Dermis microvascular lymphatic vessel endothelial cell (primary cell): Measurements from ENCODE around the gene TOMM20. TPM values are rescaled to one million over a fixed set of nuclear protein-coding genes. Genes with fewer than 3 reads are reported as not detected.
"Not testable (repeated sequence)": the region's sequence is repeated elsewhere in the genome, so short reads cannot be mapped to it uniquely, and the experiment has no call there.

ENCODE experiments used
- DNase-seq, 2 donors: peaks; one replicate each; pipeline versions ENCODE4 v3.0.0 to v3.0.0-alpha.2; 2010; ENCODE audit warnings: low read depth in 2 of 2
- total RNA-seq: library from RNA; depleted of rRNA; stranded (reverse); fragments of >200 nt; gene quantifications from 2 replicates; pipeline ENCODE4 v1.2.1, GENCODE V29; 2014

TOMM20 gene
- total RNA-seq: 73.6 and 92.5 TPM in 2 replicates

GRCh38 chr1:235128456-235129328 is at the start of gene TOMM20:
TOMM20 (minus strand) TSS chr1:235128837; CDS start chr1:235128715, 122 bp downstream.
- peak; percentile 97 to 98 for DNase-seq

- no peak for DNase-seq
These were observed 47.8 kb upstream of the TOMM20 start for GRCh38 chr1:235176486-235176885.

GRCh38 chr1:235169986-235170385 is 41.3 kb upstream of the TOMM20 start:
- no peak for DNase-seq

GRCh38 chr1:235168375-235168774 is 39.7 kb upstream of the TOMM20 start:
- DNase-seq: no peak

- DNase-seq: no peak
These were observed 33.2 kb upstream of the TOMM20 start for GRCh38 chr1:235161685-235162327.

- DNase-seq: peak; percentile 75 to 91
These were observed 32.5 kb upstream of the TOMM20 start, which contains the start of gene RBM34 for GRCh38 chr1:235160957-235161684. RBM34 (minus strand) TSS chr1:235161250; CDS start chr1:235161226, 24 bp downstream.

GRCh38 chr1:235160383-235160956 is 31.8 kb upstream of the TOMM20 start:
- DNase-seq: peak; percentile 42 to 63

GRCh38 chr1:235159930-235160329 is 31.3 kb upstream of the TOMM20 start:
- DNase-seq: not testable (repeated sequence)

- not testable (repeated sequence) for DNase-seq
These were observed 30.6 kb upstream of the TOMM20 start for GRCh38 chr1:235159284-235159683.

- DNase-seq: no peak
These were observed 30.0 kb upstream of the TOMM20 start for GRCh38 chr1:235158680-235159079.

- no peak for DNase-seq
These were observed 28.5 kb upstream of the TOMM20 start for GRCh38 chr1:235157150-235157549.

- no peak for DNase-seq
These were observed 28.1 kb upstream of the TOMM20 start for GRCh38 chr1:235156740-235157139.

- no peak for DNase-seq
These were observed 27.6 kb upstream of the TOMM20 start for GRCh38 chr1:235156265-235156664.

GRCh38 chr1:235152235-235152634 is 23.6 kb upstream of the TOMM20 start:
- no peak for DNase-seq

- no peak for DNase-seq
These were observed 22.4 kb upstream of the TOMM20 start for GRCh38 chr1:235151033-235151432.

GRCh38 chr1:235149824-235150223 is 21.2 kb upstream of the TOMM20 start:
- no peak for DNase-seq

- no peak for DNase-seq
These were observed 18.6 kb upstream of the TOMM20 start for GRCh38 chr1:235147269-235147668.

GRCh38 chr1:235145639-235146038 is 17.0 kb upstream of the TOMM20 start:
- no peak for DNase-seq

GRCh38 chr1:235142991-235143390 is 14.4 kb upstream of the TOMM20 start:
- DNase-seq: no peak

GRCh38 chr1:235139315-235139714 is 10.7 kb upstream of the TOMM20 start:
- no peak for DNase-seq

- no peak for DNase-seq
These were observed 10.2 kb upstream of the TOMM20 start for GRCh38 chr1:235138821-235139220.

- DNase-seq: peak in 1 of 2 donors; percentile 10
These were observed 7.5 kb upstream of the TOMM20 start for GRCh38 chr1:235136111-235136510.
